Activated B cell treated with CpG ODN at 0.5 μM for 24 hours (primary cell): ENCODE results near the gene NRARP. TPM values are rescaled to one million over a fixed set of nuclear protein-coding genes. Genes with fewer than 3 reads are reported as not detected.

Experiments
- ATAC-seq: fragments of 200-7000 bp; cut with Tn5 transposase; one replicate; pipeline ENCODE4 v1.10.0; 2021; ENCODE audit warnings: low read depth, mild to moderate bottlenecking, moderate library complexity
- CTCF ChIA-PET: fragments of 350-600 bp; sonication (Branson Sonifier 250); formaldehyde crosslinking; loops from one replicate; lab custom pipeline; 2021; ENCODE audit warnings: antibody characterized with exemption; lab: Charles Lee
- POLR2A ChIA-PET: fragments of 350-600 bp; sonication (Branson Sonifier 250); formaldehyde crosslinking; loops from one replicate; lab custom pipeline; 2021; ENCODE audit warnings: antibody characterized with exemption; lab: Charles Lee
- DNase-seq: peaks from one replicate; pipeline ENCODE4 v3.0.0; 2022
- H3K27ac Mint-ChIP-seq: one replicate; pipeline ENCODE4 v1.8.0; 2020; ENCODE audit warnings: mixed read lengths
- H3K27me3 Mint-ChIP-seq: one replicate; pipeline ENCODE4 v1.8.0; 2021; ENCODE audit warnings: mixed read lengths
- H3K36me3 Mint-ChIP-seq: one replicate; pipeline ENCODE4 v1.8.0; 2021; ENCODE audit warnings: low read depth, mixed read lengths
- H3K4me1 Mint-ChIP-seq: one replicate; pipeline ENCODE4 v1.8.0; 2021; ENCODE audit warnings: mixed read lengths
- H3K4me3 Mint-ChIP-seq: one replicate; pipeline ENCODE4 v1.8.0; 2020; ENCODE audit warnings: mild to moderate bottlenecking, mixed read lengths
- H3K9me3 Mint-ChIP-seq: one replicate; pipeline ENCODE4 v1.8.0; 2020; ENCODE audit warnings: mixed read lengths
- CTCF ChIP-seq: fragments of 200-600 bp; IDR thresholded peaks from one replicate; pipeline ENCODE4 v1.8.0; 2022; ENCODE audit warnings: antibody characterized with exemption, mild to moderate bottlenecking
- intact Hi-C: fragments of 100-400 bp; cut with micrococcal nuclease; formaldehyde crosslinking; loops from one replicate; pipeline ENCODE4 v1.15.1; 2024
- total RNA-seq: library from RNA; stranded (reverse); gene quantifications from 2 replicates; pipeline ENCODE4 v1.2.3, GENCODE V29; 2022

The NRARP gene
- total RNA-seq, 1 donor from 2014 or later = 3.0 TPM

- Mint-ChIP-seq H3K27ac (peak overlapping the region; percentile 93), H3K4me1 (peaks cover 54% of the 10 kb centered on the region), H3K4me3 (peak overlapping the region; percentile 85), H3K9me3 (no peaks in the 10 kb centered on the region), H3K27me3 (no peaks in the 10 kb centered on the region), H3K36me3 (peaks cover 6% of the 10 kb centered on the region)
- ChIA-PET POLR2A (interaction anchor here (0.6 to 2.7 kb wide), 16 partner anchors 8 to 551 kb away, joined by 3 to 32 read pairs (median 5); partner anchors contain the start of genes EHMT1, NELFB, NRARP and TUBB4B), CTCF (no interaction called here)
- DNase-seq = no peak
- no peak for TF ChIP-seq CTCF
- intact Hi-C loops = loop anchor here (5.0 kb wide), 1 partner anchor 151 kb away; no protein-coding TSS in a partner anchor
- peak; percentile 23 for ATAC-seq
These were observed 23.9 kb downstream of the NRARP start for GRCh38 chr9:137278061-137278701.

GRCh38 chr9:137277329-137278041 is 24.6 kb downstream of the NRARP start, which contains the start of gene TOR4A:
Gene TOR4A, plus strand, starts transcription at chr9:137277726. Its CDS starts 964 bp downstream, at chr9:137278690.
- no peaks in the 10 kb centered on the region for H3K9me3 Mint-ChIP-seq
- peaks cover 5% of the 10 kb centered on the region for H3K36me3 Mint-ChIP-seq
- peaks cover 47% of the 10 kb centered on the region for H3K4me1 Mint-ChIP-seq
- DNase-seq (peak; percentile 61), ATAC-seq (peak; percentile 70)
- intact Hi-C loops = loop anchor here (2.0 to 5.0 kb wide), 2 partner anchors 37 to 150 kb away; partner anchors contain the start of gene TUBB4B
- ChIA-PET POLR2A (interaction anchor here (0.6 to 2.7 kb wide), 19 partner anchors 9 to 550 kb away, joined by 3 to 32 read pairs (median 5); partner anchors contain the start of genes EHMT1, NELFB, NRARP and SSNA1), CTCF (interaction anchor here (0.7 to 0.8 kb wide), 2 partner anchors 25 to 168 kb away, joined by 3 read pairs; partner anchors contain the start of gene NRARP)
- no peaks in the 10 kb centered on the region for H3K27me3 Mint-ChIP-seq
- no peak for TF ChIP-seq CTCF
- H3K4me3 Mint-ChIP-seq = peak within 1 kb of the TSS; percentile 85
- peak within 1 kb of the TSS; percentile 93 for H3K27ac Mint-ChIP-seq

GRCh38 chr9:137276473-137277328 is 25.4 kb downstream of the NRARP start:
- Mint-ChIP-seq H3K9me3 (no peaks in the 10 kb centered on the region), H3K4me3 (peak overlapping the region; percentile 85), H3K27ac (peak overlapping the region; percentile 93), H3K36me3 (peaks cover 4% of the 10 kb centered on the region), H3K4me1 (peaks cover 40% of the 10 kb centered on the region), H3K27me3 (no peaks in the 10 kb centered on the region)
- intact Hi-C loops = loop anchor here (2.0 to 5.0 kb wide), 2 partner anchors 36 to 149 kb away; partner anchors contain the start of gene TUBB4B
- TF ChIP-seq CTCF = no peak
- ChIA-PET CTCF (interaction anchor here (0.7 to 0.8 kb wide), 2 partner anchors 26 to 169 kb away, joined by 3 read pairs; partner anchors contain the start of gene NRARP), POLR2A (interaction anchor here (0.8 to 2.7 kb wide), 16 partner anchors 8 to 342 kb away, joined by 3 to 32 read pairs (median 5); partner anchors contain the start of genes EHMT1, NELFB, NRARP and SSNA1)
- peak; percentile 25 for ATAC-seq
- DNase-seq = no peak

GRCh38 chr9:137275588-137276472 is 26.2 kb downstream of the NRARP start:
- Mint-ChIP-seq H3K27ac (peak overlapping the region; percentile 75), H3K4me1 (peaks cover 47% of the 10 kb centered on the region), H3K27me3 (no peaks in the 10 kb centered on the region), H3K4me3 (peak overlapping the region; percentile 11), H3K9me3 (no peaks in the 10 kb centered on the region), H3K36me3 (peaks cover 7% of the 10 kb centered on the region)
- intact Hi-C loops = loop anchor here (2.0 to 5.0 kb wide), 2 partner anchors 35 to 149 kb away; partner anchors contain the start of gene TUBB4B
- ChIA-PET POLR2A (interaction anchor here (0.8 to 2.7 kb wide), 5 partner anchors 21 to 187 kb away, joined by 3 to 32 read pairs (median 9); partner anchors contain the start of genes NELFB and TUBB4B), CTCF (no interaction called here)
- TF ChIP-seq CTCF = no peak
- ATAC-seq = no peak
- DNase-seq = no peak
